HepG2 (cell line): ENCODE data around the gene ALCAM.

Source experiments
- DNMT1 ChIP-seq: sonication (generic); formaldehyde crosslinking; IDR thresholded peaks from 2 replicates; pipeline ENCODE4 v1.5.1; 2020; ENCODE audit warnings: mild to moderate bottlenecking, missing genetic modification reagents
- EP300 ChIP-seq, 3 experiments: sonication (generic) in 1 of 3; formaldehyde crosslinking in 1 of 3; IDR thresholded peaks; 2 replicates each; pipeline versions ENCODE4 v1.5.1 to v1.6.1; 2011 to 2020; ENCODE audit warnings: low read depth in 2 of 3, low read length in 2 of 3, borderline replicate concordance in 1 of 3, improper control_type of control experiment in 1 of 3, mild to moderate bottlenecking in 1 of 3, missing genetic modification reagents in 1 of 3, moderate library complexity in 1 of 3
- NR2C2 ChIP-seq: sonication (generic); formaldehyde crosslinking; IDR thresholded peaks from 2 replicates; pipeline ENCODE4 v1.4.0; 2020; ENCODE audit warnings: missing genetic modification reagents, mild to moderate bottlenecking, moderate library complexity, borderline replicate concordance
- ZNF234 ChIP-seq: sonication (generic); formaldehyde crosslinking; conservative IDR thresholded peaks from 2 replicates; pipeline ENCODE4 v1.5.1; 2020; ENCODE audit warnings: mild to moderate bottlenecking, missing genetic modification reagents
- ZNF567 ChIP-seq: sonication (generic); formaldehyde crosslinking; IDR thresholded peaks from 2 replicates; pipeline ENCODE4 v1.8.1; 2023; ENCODE audit warnings: mild to moderate bottlenecking, missing genetic modification reagents, borderline replicate concordance
- TF ChIP-seq, protein P1 (sequence below): IDR thresholded peaks from 2 replicates; pipeline ENCODE4 v1.6.1; 2016; ENCODE audit warnings: low read depth

DNA sequence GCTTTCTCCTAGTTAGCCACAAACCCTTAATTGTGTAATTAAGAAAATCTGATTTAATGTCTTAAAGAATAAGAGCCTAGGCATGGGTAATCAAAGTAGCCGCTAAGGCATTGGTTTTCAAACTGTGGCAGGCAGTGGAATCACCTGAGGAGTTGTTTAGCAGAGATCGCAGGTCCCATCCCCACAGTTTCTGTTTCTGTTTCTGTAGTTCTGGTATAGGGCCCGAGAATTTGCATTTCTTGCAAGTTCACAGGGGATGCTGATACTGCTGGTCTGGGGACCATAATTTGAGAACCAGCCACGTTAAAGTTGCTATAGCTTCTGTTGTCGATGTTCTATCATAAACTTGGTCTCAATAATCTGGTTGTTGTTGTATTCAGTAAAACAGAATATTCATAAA lies 204.3 kb downstream of the ALCAM start:
- no peak for TF ChIP-seq NR2C2 (CRISPR knock-in tag)
- no peak for TF ChIP-seq ZNF567 (CRISPR knock-in tag)
- TF ChIP-seq, protein P1, sequence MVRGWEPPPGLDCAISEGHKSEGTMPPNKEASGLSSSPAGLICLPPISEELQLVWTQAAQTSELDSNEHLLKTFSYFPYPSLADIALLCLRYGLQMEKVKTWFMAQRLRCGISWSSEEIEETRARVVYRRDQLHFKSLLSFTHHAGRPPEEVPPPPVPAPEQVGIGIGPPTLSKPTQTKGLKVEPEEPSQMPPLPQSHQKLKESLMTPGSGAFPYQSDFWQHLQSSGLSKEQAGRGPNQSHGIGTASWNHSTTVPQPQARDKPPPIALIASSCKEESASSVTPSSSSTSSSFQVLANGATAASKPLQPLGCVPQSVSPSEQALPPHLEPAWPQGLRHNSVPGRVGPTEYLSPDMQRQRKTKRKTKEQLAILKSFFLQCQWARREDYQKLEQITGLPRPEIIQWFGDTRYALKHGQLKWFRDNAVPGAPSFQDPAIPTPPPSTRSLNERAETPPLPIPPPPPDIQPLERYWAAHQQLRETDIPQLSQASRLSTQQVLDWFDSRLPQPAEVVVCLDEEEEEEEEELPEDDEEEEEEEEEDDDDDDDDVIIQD = no peak
- no peak for TF ChIP-seq ZNF234 (CRISPR knock-in tag)
- TF ChIP-seq DNMT1 (CRISPR knock-in tag) = no peak
- TF ChIP-seq EP300 (IDR thresholded peaks at IDR 0.05; ENCODE audit: low read depth in 2 of 2, low read length in 2 of 2) = no peak
- TF ChIP-seq EP300 (CRISPR knock-in tag; IDR thresholded peaks at IDR 0.05; ENCODE audit: borderline replicate concordance) = no peak
